SK-N-SH treated with all-trans-retinoic acid at 6 μM for 48 hours (cell line): Measurements from ENCODE around the gene FNTB.
A peak's percentile ranks its signal among the peaks of the same experiment; 100 is the strongest.

Source experiments
- ATAC-seq: fragments of 200-7000 bp; cut with Tn5 transposase; 3 replicates; pipeline ENCODE4 v1.9.1; 2020; ENCODE audit warnings: mild to moderate bottlenecking, moderate library complexity
- ARNTL ChIP-seq: fragments of 450-650 bp; formaldehyde crosslinking; IDR thresholded peaks from 2 replicates; pipeline ENCODE4 v1.5.0; 2020; ENCODE audit warnings: low read depth, mild to moderate bottlenecking, moderate library complexity, borderline replicate concordance
- BACH2 ChIP-seq: fragments of 250-450 bp; sonication (Bioruptor Pico); IDR thresholded peaks from 2 replicates; pipeline ENCODE4 v1.9.0; 2021; ENCODE audit warnings: mild to moderate bottlenecking, borderline replicate concordance
- CREB5 ChIP-seq: fragments of 250-450 bp; sonication (Bioruptor Pico); IDR thresholded peaks from 2 replicates; pipeline ENCODE4 v1.5.1; 2020; ENCODE audit warnings: low read depth, mild to moderate bottlenecking, moderate library complexity
- CSDC2 ChIP-seq: fragments of 250-450 bp; sonication (Bioruptor Pico); IDR thresholded peaks from 2 replicates; pipeline ENCODE4 v1.5.0; 2020; ENCODE audit warnings: mild to moderate bottlenecking, moderate library complexity
- ISL1 ChIP-seq: fragments of 250-450 bp; sonication (Bioruptor Pico); IDR thresholded peaks from 2 replicates; pipeline ENCODE4 v2.1.2; 2022; ENCODE audit warnings: mild to moderate bottlenecking, moderate library complexity
- OSR1 ChIP-seq: fragments of 250-450 bp; sonication (Bioruptor Pico); IDR thresholded peaks from 2 replicates; pipeline ENCODE4 v1.8.0; 2022; ENCODE audit warnings: moderate library complexity, mild to moderate bottlenecking, inconsistent platforms
- PATZ1 ChIP-seq: fragments of 250-450 bp; sonication (Bioruptor Pico); IDR thresholded peaks from 2 replicates; pipeline ENCODE4 v1.8.0; 2020; ENCODE audit warnings: mild to moderate bottlenecking, moderate library complexity, borderline replicate concordance
- PPARA ChIP-seq: fragments of 250-450 bp; sonication (Bioruptor Pico); IDR thresholded peaks from 2 replicates; pipeline ENCODE4 v1.5.0; 2020; ENCODE audit warnings: mild to moderate bottlenecking, borderline replicate concordance
- RARB ChIP-seq: fragments of 250-450 bp; sonication (Bioruptor Pico); IDR thresholded peaks from 2 replicates; pipeline ENCODE4 v1.8.0; 2021; ENCODE audit warnings: mild to moderate bottlenecking, moderate library complexity
- TCF4 ChIP-seq: fragments of 250-450 bp; sonication (Bioruptor Pico); IDR thresholded peaks from 2 replicates; pipeline ENCODE4 v1.8.0; 2021; ENCODE audit warnings: mild to moderate bottlenecking, moderate library complexity, borderline replicate concordance
- TOX ChIP-seq: fragments of 250-450 bp; sonication (Bioruptor Pico); IDR thresholded peaks from 2 replicates; pipeline ENCODE4 v1.8.0; 2021; ENCODE audit warnings: mild to moderate bottlenecking, moderate library complexity, borderline replicate concordance
- ZC3H10 ChIP-seq: fragments of 250-450 bp; sonication (Bioruptor Pico); IDR thresholded peaks from 2 replicates; pipeline ENCODE4 v1.5.1; 2021; ENCODE audit warnings: mild to moderate bottlenecking, moderate library complexity
- ZFP3 ChIP-seq: fragments of 250-450 bp; sonication (Bioruptor Pico); IDR thresholded peaks from 2 replicates; pipeline ENCODE4 v1.5.0; 2020; ENCODE audit warnings: mild to moderate bottlenecking, moderate library complexity
- ZFP30 ChIP-seq: fragments of 450-650 bp; formaldehyde crosslinking; IDR thresholded peaks from 2 replicates; pipeline ENCODE4 v1.5.0; 2022; ENCODE audit warnings: mild to moderate bottlenecking, moderate library complexity
- ZNF70 ChIP-seq: fragments of 450-650 bp; formaldehyde crosslinking; IDR thresholded peaks from 2 replicates; pipeline ENCODE4 v1.5.0; 2020; ENCODE audit warnings: mild to moderate bottlenecking, moderate library complexity
- ZNF8 ChIP-seq: fragments of 450-650 bp; formaldehyde crosslinking; IDR thresholded peaks from 2 replicates; pipeline ENCODE4 v1.5.0; 2020; ENCODE audit warnings: mild to moderate bottlenecking, moderate library complexity
- TF ChIP-seq, protein P1 (sequence below): fragments of 250-450 bp; sonication (Bioruptor Pico); IDR thresholded peaks from 2 replicates; pipeline ENCODE4 v1.8.0; 2021; ENCODE audit warnings: low read depth, mild to moderate bottlenecking, moderate library complexity, borderline replicate concordance
- TF ChIP-seq, protein P2 (sequence below): fragments of 250-450 bp; sonication (Bioruptor Pico); IDR thresholded peaks from 2 replicates; pipeline ENCODE4 v1.5.0; 2020; ENCODE audit warnings: mild to moderate bottlenecking, moderate library complexity

Gene FNTB

GRCh38 chr14:64971943-64972791 lies 14.5 kb upstream of the FNTB start, which contains the start of gene RAB15:
Gene RAB15 (minus strand): TSS chr14:64972336. CDS start chr14:64972076, 260 bp downstream.
- TF ChIP-seq ARNTL (CRISPR knock-in tag) (no peak), PATZ1 (CRISPR knock-in tag) (peak; percentile 31; the same call in 1 of the 2 replicates)

DNA sequence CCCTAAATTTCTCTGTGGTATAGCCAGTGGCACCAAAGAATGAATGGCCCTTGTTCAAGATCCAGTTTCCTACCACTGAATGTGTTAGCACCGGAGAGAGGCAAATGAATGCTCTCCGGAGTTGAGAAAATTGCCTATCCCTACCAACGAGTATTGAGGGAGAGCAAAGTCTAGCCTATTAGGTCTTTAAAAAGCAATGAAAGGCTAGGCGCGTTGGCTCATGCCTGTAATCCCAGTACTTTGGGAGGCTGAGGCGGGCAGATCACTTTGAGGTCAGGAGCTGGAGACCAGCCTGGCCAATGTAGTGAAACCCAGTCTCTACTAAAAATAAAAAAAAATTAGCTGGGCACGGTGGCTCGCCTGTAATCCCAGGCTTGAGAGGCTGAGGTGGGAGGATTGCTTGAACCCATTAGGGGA lies 13.7 kb upstream of the FNTB start:
- TF ChIP-seq TCF4 (CRISPR knock-in tag): no peak
- TF ChIP-seq, protein P1, sequence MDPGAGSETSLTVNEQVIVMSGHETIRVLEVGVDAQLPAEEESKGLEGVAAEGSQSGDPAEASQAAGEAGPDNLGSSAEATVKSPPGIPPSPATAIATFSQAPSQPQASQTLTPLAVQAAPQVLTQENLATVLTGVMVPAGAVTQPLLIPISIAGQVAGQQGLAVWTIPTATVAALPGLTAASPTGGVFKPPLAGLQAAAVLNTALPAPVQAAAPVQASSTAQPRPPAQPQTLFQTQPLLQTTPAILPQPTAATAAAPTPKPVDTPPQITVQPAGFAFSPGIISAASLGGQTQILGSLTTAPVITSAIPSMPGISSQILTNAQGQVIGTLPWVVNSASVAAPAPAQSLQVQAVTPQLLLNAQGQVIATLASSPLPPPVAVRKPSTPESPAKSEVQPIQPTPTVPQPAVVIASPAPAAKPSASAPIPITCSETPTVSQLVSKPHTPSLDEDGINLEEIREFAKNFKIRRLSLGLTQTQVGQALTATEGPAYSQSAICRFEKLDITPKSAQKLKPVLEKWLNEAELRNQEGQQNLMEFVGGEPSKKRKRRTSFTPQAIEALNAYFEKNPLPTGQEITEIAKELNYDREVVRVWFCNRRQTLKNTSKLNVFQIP: no peak
- no peak for TF ChIP-seq PPARA (CRISPR knock-in tag)
- no peak for TF ChIP-seq BACH2
- TF ChIP-seq RARB: no peak
- no peak for TF ChIP-seq CSDC2
- TF ChIP-seq OSR1 (CRISPR knock-in tag): no peak
- TF ChIP-seq ZFP30 (CRISPR knock-in tag): no peak
- no peak for TF ChIP-seq ISL1
- TF ChIP-seq CREB5: no peak
- TF ChIP-seq ZNF8: no peak
- no peak for TF ChIP-seq ZFP3 (CRISPR knock-in tag)
- no peak for TF ChIP-seq ZC3H10
- no peak for ATAC-seq

More at GRCh38 chr14:64971943-64972791, 14.5 kb upstream of the FNTB start, which contains the start of gene RAB15:
- ATAC-seq: peak; percentile 75

GRCh38 chr14:64973826-64974225 lies 12.9 kb upstream of the FNTB start:
- TF ChIP-seq ZNF8 (no peak), ZFP30 (CRISPR knock-in tag) (no peak), CSDC2 (no peak), CREB5 (no peak), ZNF70 (CRISPR knock-in tag) (no peak), TOX (no peak), ZC3H10 (no peak), ISL1 (no peak), ARNTL (CRISPR knock-in tag) (no peak), BACH2 (no peak), RARB (no peak), PATZ1 (CRISPR knock-in tag) (no peak)
- TF ChIP-seq, protein P1: no peak
- TF ChIP-seq, protein P2, sequence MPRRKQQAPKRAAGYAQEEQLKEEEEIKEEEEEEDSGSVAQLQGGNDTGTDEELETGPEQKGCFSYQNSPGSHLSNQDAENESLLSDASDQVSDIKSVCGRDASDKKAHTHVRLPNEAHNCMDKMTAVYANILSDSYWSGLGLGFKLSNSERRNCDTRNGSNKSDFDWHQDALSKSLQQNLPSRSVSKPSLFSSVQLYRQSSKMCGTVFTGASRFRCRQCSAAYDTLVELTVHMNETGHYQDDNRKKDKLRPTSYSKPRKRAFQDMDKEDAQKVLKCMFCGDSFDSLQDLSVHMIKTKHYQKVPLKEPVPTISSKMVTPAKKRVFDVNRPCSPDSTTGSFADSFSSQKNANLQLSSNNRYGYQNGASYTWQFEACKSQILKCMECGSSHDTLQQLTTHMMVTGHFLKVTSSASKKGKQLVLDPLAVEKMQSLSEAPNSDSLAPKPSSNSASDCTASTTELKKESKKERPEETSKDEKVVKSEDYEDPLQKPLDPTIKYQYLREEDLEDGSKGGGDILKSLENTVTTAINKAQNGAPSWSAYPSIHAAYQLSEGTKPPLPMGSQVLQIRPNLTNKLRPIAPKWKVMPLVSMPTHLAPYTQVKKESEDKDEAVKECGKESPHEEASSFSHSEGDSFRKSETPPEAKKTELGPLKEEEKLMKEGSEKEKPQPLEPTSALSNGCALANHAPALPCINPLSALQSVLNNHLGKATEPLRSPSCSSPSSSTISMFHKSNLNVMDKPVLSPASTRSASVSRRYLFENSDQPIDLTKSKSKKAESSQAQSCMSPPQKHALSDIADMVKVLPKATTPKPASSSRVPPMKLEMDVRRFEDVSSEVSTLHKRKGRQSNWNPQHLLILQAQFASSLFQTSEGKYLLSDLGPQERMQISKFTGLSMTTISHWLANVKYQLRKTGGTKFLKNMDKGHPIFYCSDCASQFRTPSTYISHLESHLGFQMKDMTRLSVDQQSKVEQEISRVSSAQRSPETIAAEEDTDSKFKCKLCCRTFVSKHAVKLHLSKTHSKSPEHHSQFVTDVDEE: no peak
- TF ChIP-seq, all 23 proteins: peak for 0
- no peak for ATAC-seq
